ENCODE data around the gene POMP. TPM values are rescaled to one million over a fixed set of nuclear protein-coding genes. Genes with fewer than 3 reads are reported as not detected.

The POMP gene
- total and polyA plus RNA-seq, 2 of the 4 experiments (the other 2 are of a cell fraction) = 60.2 to 68.4 TPM

- Histone ChIP-seq H3K4me2 (ENCODE audit: low read depth, low read length) (no peak overlapping the region), H2AFZ (replicated peaks; ENCODE audit: low read length, poor library complexity) (no peak overlapping the region)
Measured at GRCh38 chr13:28610996-28611395, 47.9 kb upstream of the POMP start.

More at GRCh38 chr13:28610996-28611395, 47.9 kb upstream of the POMP start:
- no peak overlapping the region for H3K4me3 ChIP-seq (ENCODE audit: insufficient read depth, low read depth, low read length)
- TF ChIP-seq NFE2L2 (IDR thresholded peaks at IDR 0.05; ENCODE audit: low read depth, low read length) = no peak
- no peak for TF ChIP-seq POLR2A (IDR thresholded peaks at IDR 0.05; ENCODE audit: low read depth, low read length)
- TF ChIP-seq ELK1 (IDR thresholded peaks at IDR 0.05; ENCODE audit: borderline replicate concordance, low read depth, low read length) = no peak
- TF ChIP-seq FOS (IDR thresholded peaks at IDR 0.05; ENCODE audit: low read depth, low read length) = no peak
- TF ChIP-seq SMC3 (IDR thresholded peaks at IDR 0.05; ENCODE audit: low read depth, low read length) = no peak
- no peak for TF ChIP-seq RCOR1 (IDR thresholded peaks at IDR 0.05; ENCODE audit: insufficient replicate concordance, low read length)
- no peak for TF ChIP-seq CTCF (conservative IDR thresholded peaks at IDR 0.05; ENCODE audit: low read depth, low read length)
- TF ChIP-seq BHLHE40 (IDR thresholded peaks at IDR 0.05; ENCODE audit: low read depth, low read length) = no peak
- no peak for TF ChIP-seq CEBPB (IDR thresholded peaks at IDR 0.05; ENCODE audit: low read depth, low read length)
- no peak for TF ChIP-seq MAFK (IDR thresholded peaks at IDR 0.05; ENCODE audit: low read depth, low read length)
- TF ChIP-seq CHD1 (IDR thresholded peaks at IDR 0.05; ENCODE audit: low read depth, low read length) = no peak
- TF ChIP-seq MXI1 (IDR thresholded peaks at IDR 0.05; ENCODE audit: borderline replicate concordance, low read depth, low read length) = no peak
- no peak for TF ChIP-seq MAZ (IDR thresholded peaks at IDR 0.05; ENCODE audit: borderline replicate concordance, low read depth, low read length)
- intact Hi-C loops (cut with micrococcal nuclease) (no loop called here), dilution Hi-C loops (cut with HindIII; ENCODE audit: low sequenced_read_pairs, unreplicated experiment) (no loop called here), in situ Hi-C loops (cut with MboI; ENCODE audit: low sequenced_read_pairs) (no loop called here)
- peak overlapping the region; percentile 57 for H3K14ac ChIP-seq (replicated peaks; ENCODE audit: low read depth, low read length)
- peak overlapping the region; percentile 98 for H2BK15ac ChIP-seq (ENCODE audit: low read depth, low read length)
- no TSS peak for BruUV-seq (replicated peaks)
- peak overlapping the region; percentile 94 for H2BK120ac ChIP-seq (ENCODE audit: low read depth, low read length)
- DNase-seq (peak; percentile 26), ATAC-seq (ENCODE audit: low read depth) (no peak)
- peak overlapping the region; percentile 75; the same call in 1 of the 2 replicates for H3K18ac ChIP-seq (ENCODE audit: low read depth, low read length)
- peaks cover 2% of the 10 kb centered on the region; the same call in 1 of the 2 replicates for H3K4me1 ChIP-seq (ENCODE audit: control insufficient read depth, insufficient read depth, low read length)
- H4K5ac ChIP-seq (ENCODE audit: low read depth, low read length) = peak overlapping the region; percentile 67; the same call in 1 of the 2 replicates
- peak overlapping the region; percentile 34 for H3K27ac ChIP-seq (ENCODE audit: insufficient read depth, low read length)
- no peak overlapping the region for H3K9ac ChIP-seq (ENCODE audit: low read depth, low read length)
- H2BK20ac ChIP-seq (ENCODE audit: low read depth, low read length) = peak overlapping the region; percentile 90
- POLR2A ChIA-PET (ENCODE audit: unreplicated experiment) = no interaction called here
- no peaks in the 10 kb centered on the region for H4K20me1 ChIP-seq (ENCODE audit: insufficient read depth, low read length)
- peak overlapping the region; percentile 88 for H3K4ac ChIP-seq (ENCODE audit: low read depth, low read length)
- peak overlapping the region; percentile 66 for H2BK5ac ChIP-seq (ENCODE audit: low read depth, low read length, poor library complexity, severe bottlenecking)
- H3K23ac ChIP-seq (ENCODE audit: low read depth, low read length) = peak overlapping the region; percentile 19; the same call in 1 of the 2 replicates
- 0 out of 2 replicates have a peak, but pooled peaks cover 11% of the 10 kb centered on the region for H3K9me1 ChIP-seq (ENCODE audit: insufficient read depth, low read length)
- H4K8ac ChIP-seq (ENCODE audit: low read depth in 2 of 2, low read length in 2 of 2) = peak overlapping the region; percentile 33 to 88
- CTCF ChIA-PET = interaction anchor here (1.4 kb wide), 1 partner anchor 18 kb away, joined by 3 read pairs; no protein-coding TSS in a partner anchor
- H4K91ac ChIP-seq (ENCODE audit: insufficient read depth, low read depth, low read length) = peak overlapping the region; percentile 91
- H3K56ac ChIP-seq (ENCODE audit: extremely low read depth, insufficient read depth, low read length) = peak overlapping the region; percentile 48; the same call in 1 of the 2 replicates
- no peaks in the 10 kb centered on the region for H3K9me3 ChIP-seq (ENCODE audit: control insufficient read depth, insufficient read depth, low read length)
- no peaks in the 10 kb centered on the region for H3K79me1 ChIP-seq (ENCODE audit: low read depth in 1 of 2, low read length in 2 of 2)
- WGBS, 2 experiments (ENCODE audit: extremely low coverage in 2 of 2, insufficient read length in 1 of 2) = no CpG with 5 or more reads among the region's 6 CpGs
- no peak overlapping the region for H2AK9ac ChIP-seq (replicated peaks; ENCODE audit: low read depth, low read length, poor library complexity)
- H2AK5ac ChIP-seq (ENCODE audit: low read depth, low read length) = peak overlapping the region; percentile 98
- H3K36me3 ChIP-seq (ENCODE audit: control insufficient read depth, insufficient read depth, low read length) = no peaks in the 10 kb centered on the region
- no peaks in the 10 kb centered on the region for H3K27me3 ChIP-seq (ENCODE audit: control insufficient read depth, insufficient read depth, low read length)

Data from IMR-90 (cell line).